DND-41 (cell line): ENCODE measurements around the gene TBCK.

Experiments used
- ATAC-seq: fragments of 200-7000 bp; cut with Tn5 transposase; 3 replicates; pipeline ENCODE4 v1.9.1; 2021; ENCODE audit warnings: low read depth; ENCODE audit not compliant: insufficient read depth
- DNase-seq: peaks from one replicate; pipeline ENCODE4 v3.0.0-alpha.2; 2020
- H2AFZ ChIP-seq: 2 replicates; pipeline ENCODE4 v1.6.0; 2012; ENCODE audit warnings: low read depth, low read length
- H3K27ac ChIP-seq: 2 replicates; pipeline ENCODE4 v1.5.1; 2012; ENCODE audit warnings: low read length, inconsistent platforms
- H3K27me3 ChIP-seq: fragments of 200-600 bp; sonication (generic); 2 replicates; pipeline ENCODE4 v1.6.0; 2012; ENCODE audit warnings: low read length, mild to moderate bottlenecking, inconsistent platforms; ENCODE audit not compliant: insufficient read depth, poor library complexity
- H3K36me3 ChIP-seq: 2 replicates; pipeline ENCODE4 v1.5.1; 2012; ENCODE audit warnings: low read length, inconsistent platforms; ENCODE audit not compliant: insufficient read depth
- H3K4me1 ChIP-seq: 2 replicates; pipeline ENCODE4 v1.5.1; 2012; ENCODE audit warnings: mild to moderate bottlenecking, low read length; ENCODE audit not compliant: insufficient read depth
- H3K4me2 ChIP-seq: 2 replicates; pipeline ENCODE4 v1.6.0; 2012; ENCODE audit warnings: mild to moderate bottlenecking, moderate library complexity, low read length, inconsistent platforms; ENCODE audit not compliant: insufficient read depth
- H3K4me3 ChIP-seq, 2 experiments: fragments of 200-600 bp in 1 of 2; shearing (Covaris generic) in 1 of 2; 2 replicates each; pipeline ENCODE4 v1.5.1; 2012 to 2016; ENCODE audit warnings: inconsistent platforms in 2 of 2, low read length in 2 of 2, mild to moderate bottlenecking in 2 of 2, low read depth in 1 of 2, moderate library complexity in 1 of 2
- H3K79me2 ChIP-seq: 2 replicates; pipeline ENCODE4 v1.6.0; 2012; ENCODE audit warnings: low read length, inconsistent platforms; ENCODE audit not compliant: insufficient read depth
- H3K9ac ChIP-seq: 2 replicates; pipeline ENCODE4 v1.6.0; 2012; ENCODE audit warnings: low read depth, mild to moderate bottlenecking, inconsistent platforms, low read length, moderate library complexity
- H3K9me3 ChIP-seq: 2 replicates; pipeline ENCODE4 v1.5.1; 2012; ENCODE audit warnings: low read length, moderate library complexity, mild to moderate bottlenecking, inconsistent platforms; ENCODE audit not compliant: insufficient read depth, severe bottlenecking
- H4K20me1 ChIP-seq: 2 replicates; pipeline ENCODE4 v1.6.0; 2012; ENCODE audit warnings: low read length; ENCODE audit not compliant: insufficient read depth
- CTCF ChIP-seq: IDR thresholded peaks from 2 replicates; pipeline ENCODE4 v1.5.1; 2012; ENCODE audit warnings: borderline replicate concordance, low read length, moderate library complexity, mild to moderate bottlenecking; ENCODE audit not compliant: poor library complexity, severe bottlenecking; ENCODE audit errors: extremely low read depth
- EZH2 ChIP-seq: IDR thresholded peaks from 3 replicates; pipeline ENCODE4 v1.6.1; 2012; ENCODE audit warnings: borderline replicate concordance, low read depth, mild to moderate bottlenecking, moderate library complexity, low read length, inconsistent platforms; ENCODE audit not compliant: severe bottlenecking

The TBCK gene

DNA sequence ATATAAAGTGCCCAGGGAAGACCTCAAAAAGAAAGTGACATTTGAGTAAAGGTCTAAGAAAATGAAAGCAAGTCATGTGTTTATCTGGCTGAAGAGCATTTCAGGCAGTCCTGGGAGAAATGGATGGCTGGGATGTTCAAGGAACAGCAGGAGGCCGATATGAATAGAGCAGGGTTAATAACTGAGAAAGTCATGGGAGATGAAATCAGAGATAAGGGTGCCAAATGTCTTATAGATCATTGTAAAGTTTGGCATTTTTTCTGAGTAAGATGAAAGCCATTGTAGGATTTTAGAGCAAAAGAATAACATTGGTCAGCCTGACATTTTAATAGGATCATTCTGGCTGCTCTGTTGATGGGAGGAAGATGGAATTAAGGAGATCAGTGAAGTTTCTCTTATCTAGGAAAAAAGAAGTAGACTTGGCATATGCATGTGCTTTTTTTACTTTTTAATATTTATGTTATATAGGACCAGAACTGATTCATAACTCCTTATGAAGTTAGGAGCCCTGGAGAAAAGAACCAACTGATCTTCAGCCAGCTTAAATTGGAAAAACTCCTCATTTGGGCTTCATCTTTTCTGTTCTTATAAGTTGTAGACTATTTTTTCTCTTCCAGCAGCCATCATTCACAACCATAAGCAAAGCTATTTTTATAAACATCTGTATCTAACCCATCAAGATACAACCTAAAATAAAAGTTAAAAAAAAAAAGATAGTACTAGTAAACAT lies 18.9 kb upstream of the TBCK start:
- no peaks in the 10 kb centered on the region for H4K20me1 ChIP-seq
- H3K27me3 ChIP-seq: no peaks in the 10 kb centered on the region
- no peak for DNase-seq
- peaks cover 94% of the 10 kb centered on the region for H3K36me3 ChIP-seq
- H3K9ac ChIP-seq: no peak overlapping the region
- no peak overlapping the region for H2AFZ ChIP-seq
- H3K9me3 ChIP-seq: no peaks in the 10 kb centered on the region
- no peak for ATAC-seq
- H3K4me2 ChIP-seq: no peak overlapping the region
- no peaks in the 10 kb centered on the region for H3K4me1 ChIP-seq
- no peaks in the 10 kb centered on the region; the same call in 1 of the 2 replicates for H3K79me2 ChIP-seq
- TF ChIP-seq CTCF: no peak
- no peak for TF ChIP-seq EZH2
- no peak overlapping the region for H3K4me3 ChIP-seq
- no peak overlapping the region for H3K27ac ChIP-seq

DNA sequence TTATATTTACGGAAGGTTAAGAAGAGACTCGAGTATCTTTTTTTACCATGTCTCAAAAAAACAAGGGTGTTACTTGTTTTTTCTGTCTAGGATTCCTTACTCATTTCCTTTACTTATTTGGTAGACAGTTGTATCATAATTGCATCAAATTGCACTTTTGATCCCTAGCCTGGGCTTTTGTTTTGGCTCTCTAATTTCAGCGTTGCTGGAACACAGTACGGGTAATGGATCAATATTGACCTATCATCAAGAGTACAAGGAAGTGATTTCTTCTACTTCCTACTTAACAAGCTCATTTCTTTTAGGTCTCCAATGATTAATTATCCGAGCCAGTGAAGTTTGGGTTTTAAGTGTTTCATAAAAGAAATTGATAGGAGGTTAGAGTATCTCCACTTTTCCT lies 17.2 kb upstream of the TBCK start:
- Histone ChIP-seq H3K9me3 (no peaks in the 10 kb centered on the region), H3K9ac (no peak overlapping the region), H3K27me3 (no peaks in the 10 kb centered on the region), H3K4me3 (no peak overlapping the region), H4K20me1 (no peaks in the 10 kb centered on the region; the same call in 1 of the 2 replicates), H3K27ac (no peak overlapping the region), H3K79me2 (0 out of 2 replicates have a peak, but pooled peaks cover 3% of the 10 kb centered on the region), H2AFZ (no peak overlapping the region), H3K4me1 (no peaks in the 10 kb centered on the region), H3K36me3 (peaks cover 94% of the 10 kb centered on the region), H3K4me2 (no peak overlapping the region)
- DNase-seq (no peak), ATAC-seq (no peak)
- TF ChIP-seq EZH2 (no peak), CTCF (no peak)

- H3K27me3 ChIP-seq: no peaks in the 10 kb centered on the region
- ATAC-seq (peak; percentile 93), DNase-seq (no peak)
- H3K27ac ChIP-seq: no peak overlapping the region
- H3K4me2 ChIP-seq: no peak overlapping the region
- H3K9ac ChIP-seq: no peak overlapping the region
- H3K4me1 ChIP-seq: no peaks in the 10 kb centered on the region
- TF ChIP-seq CTCF (peak; percentile 68), EZH2 (no peak)
- no peaks in the 10 kb centered on the region; the same call in 1 of the 2 replicates for H4K20me1 ChIP-seq
- peaks cover 10% of the 10 kb centered on the region for H3K79me2 ChIP-seq
- H3K9me3 ChIP-seq: no peaks in the 10 kb centered on the region
- peaks cover 88% of the 10 kb centered on the region for H3K36me3 ChIP-seq
- no peak overlapping the region for H3K4me3 ChIP-seq
- H2AFZ ChIP-seq: no peak overlapping the region
These were observed 13.1 kb upstream of the TBCK start for GRCh38 chr4:106329041-106329618.
